Keratinocyte (primary cell): ENCODE results near the gene WFDC1. TPM values are rescaled to one million over a fixed set of nuclear protein-coding genes. Genes with fewer than 3 reads are reported as not detected.

Source experiments
- DNase-seq: peaks from one replicate; pipeline ENCODE4 v3.0.0-alpha.2; 2011; ENCODE audit warnings: low read depth, missing footprints, low spot score
- FAIRE-seq: peaks from 2 replicates; lab custom pipeline; 2011; peaks lifted over from hg19 to GRCh38; lab: Jason Lieb, UNC
- H2AFZ ChIP-seq: 2 replicates; pipeline ENCODE4 v1.6.0; 2012; ENCODE audit warnings: low read length, control low read depth, inconsistent platforms; ENCODE audit not compliant: control insufficient read depth
- H3K27ac ChIP-seq: 2 replicates; pipeline ENCODE4 v1.5.1; 2011; ENCODE audit warnings: low read length; ENCODE audit not compliant: control insufficient read depth, insufficient read depth
- H3K27me3 ChIP-seq: 3 replicates; pipeline ENCODE4 v1.6.0; 2011; ENCODE audit warnings: low read length; ENCODE audit not compliant: control insufficient read depth, insufficient read depth; ENCODE audit errors: extremely low read depth
- H3K36me3 ChIP-seq, 2 experiments: 2 replicates in 1 of 2; 3 replicates in 1 of 2; pipeline ENCODE4 v1.5.1; 2011; ENCODE audit warnings: low read length in 2 of 2, mild to moderate bottlenecking in 1 of 2; ENCODE audit not compliant: control insufficient read depth in 2 of 2, insufficient read depth in 2 of 2; ENCODE audit errors: extremely low read depth in 1 of 2
- H3K4me1 ChIP-seq: 3 replicates; pipeline ENCODE4 v1.5.1; 2011; ENCODE audit warnings: low read length; ENCODE audit not compliant: control insufficient read depth, insufficient read depth; ENCODE audit errors: extremely low read depth
- H3K4me2 ChIP-seq: 3 replicates; pipeline ENCODE4 v1.6.0; 2011; ENCODE audit warnings: low read depth, low read length; ENCODE audit not compliant: control insufficient read depth, insufficient read depth; ENCODE audit errors: extremely low read depth
- H3K4me3 ChIP-seq, 3 experiments: fragments of 200-600 bp in 1 of 3; sonication (generic) in 1 of 3; 2 replicates in 2 of 3; 3 replicates in 1 of 3; pipeline ENCODE4 v1.5.1; 2011 to 2016; ENCODE audit warnings: low read length in 3 of 3, mild to moderate bottlenecking in 3 of 3, control low read depth in 2 of 3, inconsistent platforms in 1 of 3, low read depth in 1 of 3, mixed read lengths in 1 of 3, mixed run types in 1 of 3, moderate library complexity in 1 of 3; ENCODE audit not compliant: control insufficient read depth in 2 of 3, insufficient read depth in 2 of 3; ENCODE audit errors: extremely low read depth in 1 of 3
- H3K79me2 ChIP-seq: 2 replicates; pipeline ENCODE4 v1.6.0; 2012; ENCODE audit warnings: low read length; ENCODE audit not compliant: control insufficient read depth, insufficient read depth
- H3K9ac ChIP-seq: 3 replicates; pipeline ENCODE4 v1.6.0; 2011; ENCODE audit warnings: low read length; ENCODE audit not compliant: control insufficient read depth, insufficient read depth; ENCODE audit errors: extremely low read depth
- H3K9me1 ChIP-seq: 3 replicates; pipeline ENCODE4 v1.6.0; 2011; ENCODE audit warnings: low read length; ENCODE audit not compliant: control insufficient read depth, insufficient read depth; ENCODE audit errors: extremely low read depth
- H3K9me3 ChIP-seq: 2 replicates; pipeline ENCODE4 v1.5.1; 2012; ENCODE audit warnings: low read depth, low read length; ENCODE audit not compliant: control insufficient read depth
- H4K20me1 ChIP-seq: 3 replicates; pipeline ENCODE4 v1.6.0; 2011; ENCODE audit warnings: low read length; ENCODE audit not compliant: control insufficient read depth, insufficient read depth; ENCODE audit errors: extremely low read depth
- CTCF ChIP-seq, 3 experiments: IDR thresholded peaks in 1 of 3; conservative IDR thresholded peaks in 1 of 3; optimal IDR thresholded peaks in 1 of 3; 2 replicates in 2 of 3; 3 replicates in 1 of 3; pipeline versions ENCODE3 to v1.5.1; 2011; ENCODE audit warnings: low read length in 3 of 3, mild to moderate bottlenecking in 3 of 3, moderate library complexity in 2 of 3, control low read depth in 1 of 3, inconsistent platforms in 1 of 3; ENCODE audit not compliant: insufficient read depth in 2 of 3; ENCODE audit errors: extremely low read depth in 1 of 3
- EZH2 ChIP-seq: IDR thresholded peaks from one replicate; pipeline ENCODE4 v1.6.1; 2012; ENCODE audit warnings: inconsistent platforms, mild to moderate bottlenecking, low read length, moderate library complexity
- dilution Hi-C: fragments of 300-500 bp; cut with MboI; formaldehyde crosslinking; loops from one replicate; pipeline ENCODE4 v1.7.0; 2020; ENCODE audit warnings: low sequenced_read_pairs; ENCODE audit not compliant: extremely low pct_ligation_motif_present
- polyA plus RNA-seq, 5 experiments: library from polyadenylated mRNA; depleted of rRNA in 3 of 5; stranded (reverse) in 3 of 5; stranded (forward) in 1 of 5; unstranded in 1 of 5; fragments of >200 nt; gene quantifications; 1 replicate in 1 of 5; 2 replicates in 3 of 5; 3 replicates in 1 of 5; pipeline versions ENCODE4 v1.2.1 to v1.2.3, GENCODE V29; 2011 to 2012; ENCODE audit warnings: missing spikeins in 2 of 5, low read depth in 1 of 5, low replicate concordance in 1 of 5

Gene WFDC1
- polyA plus RNA-seq, 1 donor (not counting 4 experiments of a cell fraction or from before 2014, with no cell fraction given) = not detected

DNA sequence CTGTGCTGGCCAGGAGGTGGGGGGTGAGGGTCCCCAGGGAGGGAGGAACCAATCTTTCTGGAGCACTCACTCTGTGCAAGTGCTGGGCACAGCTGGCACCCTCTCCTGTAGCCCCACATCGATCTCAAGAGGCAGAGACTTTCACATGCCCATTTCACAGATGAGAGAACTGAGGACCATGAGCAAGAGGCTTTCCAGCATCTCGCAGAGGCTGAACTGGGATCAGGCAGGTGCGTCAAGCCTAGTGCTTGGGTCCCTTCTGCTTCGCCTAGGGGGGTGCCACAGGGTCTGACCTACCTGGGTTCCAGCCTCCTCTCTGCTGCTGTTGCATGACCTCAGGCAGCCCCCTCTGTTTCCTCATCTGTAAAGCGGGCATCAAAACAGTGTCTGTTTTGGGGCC lies 1.3 kb upstream of the WFDC1 start:
- no peaks in the 10 kb centered on the region for H3K9me3 ChIP-seq
- no peaks in the 10 kb centered on the region for H3K9me1 ChIP-seq
- H3K27me3 ChIP-seq = peaks cover 46% of the 10 kb centered on the region
- no peak overlapping the region for H3K27ac ChIP-seq
- no peaks in the 10 kb centered on the region for H3K36me3 ChIP-seq
- no peak overlapping the region for H3K4me2 ChIP-seq
- no peak overlapping the region for H3K9ac ChIP-seq
- no peak overlapping the region for H3K4me3 ChIP-seq
- dilution Hi-C loops = no loop called here
- H3K79me2 ChIP-seq = no peaks in the 10 kb centered on the region
- TF ChIP-seq EZH2 = no peak
- no peak for TF ChIP-seq CTCF (optimal IDR thresholded peaks at IDR 0.05 in 1 of 3, IDR thresholded peaks at IDR 0.05 in 1 of 3, conservative IDR thresholded peaks at IDR 0.05 in 1 of 3; ENCODE audit: extremely low read depth in 1 of 3, insufficient read depth in 2 of 3, low read length in 3 of 3)
- H2AFZ ChIP-seq = no peak overlapping the region
- FAIRE-seq (no peak), DNase-seq (no peak)
- H3K4me1 ChIP-seq = peaks cover 9% of the 10 kb centered on the region
- no peaks in the 10 kb centered on the region for H4K20me1 ChIP-seq

DNA sequence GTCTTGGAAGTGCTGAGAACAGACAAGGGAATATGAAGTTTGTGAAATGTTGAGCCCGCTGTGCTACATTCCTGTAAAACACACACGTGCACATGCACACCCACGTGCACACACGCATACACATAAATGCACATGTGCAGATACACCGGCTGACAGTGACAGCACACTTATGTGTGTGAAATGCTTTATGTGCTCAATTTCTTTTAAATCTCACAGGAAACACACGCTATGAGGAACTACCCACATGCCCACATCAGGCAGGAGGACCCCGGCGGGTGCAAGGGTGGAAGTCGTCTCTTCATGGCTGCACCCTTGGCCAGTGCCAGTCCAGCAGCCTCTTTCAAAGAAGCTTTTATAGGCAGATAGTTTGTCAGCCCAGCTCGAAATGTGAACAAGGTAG lies 561 bp upstream of the WFDC1 start:
- dilution Hi-C loops = no loop called here
- no peaks in the 10 kb centered on the region for H3K9me3 ChIP-seq
- H3K27me3 ChIP-seq = peaks cover 46% of the 10 kb centered on the region
- H3K4me1 ChIP-seq = peaks cover 9% of the 10 kb centered on the region
- H3K36me3 ChIP-seq = no peaks in the 10 kb centered on the region
- no peak overlapping the region for H3K4me2 ChIP-seq
- H3K9ac ChIP-seq = no peak overlapping the region
- no peaks in the 10 kb centered on the region for H4K20me1 ChIP-seq
- no peak for FAIRE-seq
- H3K27ac ChIP-seq = no peak overlapping the region
- TF ChIP-seq CTCF (optimal IDR thresholded peaks at IDR 0.05 in 1 of 3, IDR thresholded peaks at IDR 0.05 in 1 of 3, conservative IDR thresholded peaks at IDR 0.05 in 1 of 3; ENCODE audit: extremely low read depth in 1 of 3, insufficient read depth in 2 of 3, low read length in 3 of 3) (no peak), EZH2 (no peak)
- no peak overlapping the region for H3K4me3 ChIP-seq
- H2AFZ ChIP-seq = no peak overlapping the region
- no peaks in the 10 kb centered on the region for H3K79me2 ChIP-seq
- H3K9me1 ChIP-seq = no peaks in the 10 kb centered on the region
- DNase-seq = no peak
